HepG2 (cell line): ENCODE measurements around the gene ATP8B4. TPM values are rescaled to one million over a fixed set of nuclear protein-coding genes. Genes with fewer than 3 reads are reported as not detected.

ENCODE experiments used
- ATAC-seq: fragments of 200-7000 bp; cut with Tn5 transposase; 3 replicates; pipeline ENCODE4 v1.9.1; 2020; ENCODE audit warnings: mild to moderate bottlenecking, moderate library complexity
- BruUV-seq: library from RNA; stranded (reverse); fragments of 400-500 nt; replicated peaks from 2 replicates; lab custom pipeline; 2021; lab: Mats Ljungman, UMichigan
- CTCF ChIA-PET: fragments of 300-600 bp; formaldehyde crosslinking; extraction: SDS; loops from one replicate; lab custom pipeline; 2021; ENCODE audit warnings: low total read pairs, inconsistent platforms, low intra/inter-chr PET ratio; lab: Yijun Ruan, JAX
- POLR2A ChIA-PET: fragments of 350-600 bp; sonication (Branson Sonifier 250); formaldehyde crosslinking; loops from one replicate; lab custom pipeline; 2020; ENCODE audit warnings: antibody characterized with exemption, inconsistent platforms; lab: Yijun Ruan, JAX
- DNase-seq: peaks from one replicate; pipeline ENCODE4 v3.0.0-alpha.2; 2015; ENCODE audit warnings: low spot score
- FAIRE-seq: peaks from 3 replicates; lab custom pipeline; 2011; peaks lifted over from hg19 to GRCh38; lab: Jason Lieb, UNC
- H2AFZ ChIP-seq: one replicate; pipeline ENCODE4 v1.6.1; 2011; ENCODE audit warnings: low read length, inconsistent platforms
- H3K27ac ChIP-seq: fragments of 300-600 bp; 3 replicates; pipeline ENCODE4 v1.8.0; 2011; ENCODE audit warnings: mixed run types, mild to moderate bottlenecking, mixed read lengths, low read length, inconsistent platforms; ENCODE audit not compliant: insufficient read depth; ENCODE audit errors: extremely low read length
- H3K27me3 ChIP-seq, 2 experiments: fragments of 200-600 bp in 1 of 2; 2 replicates in 1 of 2; 3 replicates in 1 of 2; pipeline versions ENCODE4 v1.6.0 to v1.8.0; 2011; ENCODE audit warnings: low read length in 2 of 2, mild to moderate bottlenecking in 2 of 2, moderate library complexity in 2 of 2, inconsistent platforms in 1 of 2; ENCODE audit not compliant: insufficient read depth in 2 of 2, control insufficient read depth in 1 of 2
- H3K36me3 ChIP-seq, 2 experiments: fragments of 200-600 bp in 1 of 2; replicated peaks in 1 of 2; 2 replicates in 1 of 2; 3 replicates in 1 of 2; pipeline versions ENCODE4 v1.5.1 to v1.8.0; 2011; ENCODE audit warnings: low read length in 2 of 2, inconsistent platforms in 1 of 2; ENCODE audit not compliant: insufficient read depth in 2 of 2, control insufficient read depth in 1 of 2
- H3K4me1 ChIP-seq: 2 replicates; pipeline ENCODE4 v1.5.1; 2012; ENCODE audit warnings: low read length, inconsistent platforms; ENCODE audit not compliant: insufficient read depth
- H3K4me2 ChIP-seq: 2 replicates; pipeline ENCODE4 v1.6.0; 2011; ENCODE audit warnings: low read depth, low read length, inconsistent platforms
- H3K4me3 ChIP-seq, 3 experiments: fragments of 200-600 bp in 1 of 3; sonication (generic), shearing (Covaris generic) in 1 of 3; replicated peaks in 1 of 3; 2 replicates each; pipeline ENCODE4 v1.5.1; 2011 to 2016; ENCODE audit warnings: low read length in 3 of 3, inconsistent platforms in 2 of 3, low read depth in 2 of 3, mild to moderate bottlenecking in 2 of 3, control low read depth in 1 of 3, mixed read lengths in 1 of 3; ENCODE audit not compliant: insufficient read depth in 1 of 3
- H3K79me2 ChIP-seq: one replicate; pipeline ENCODE4 v1.6.1; 2011; ENCODE audit warnings: low read length, inconsistent platforms; ENCODE audit not compliant: insufficient read depth
- H3K9ac ChIP-seq: 2 replicates; pipeline ENCODE4 v1.6.0; 2011; ENCODE audit warnings: mild to moderate bottlenecking, low read depth, low read length, inconsistent platforms; ENCODE audit not compliant: insufficient read depth
- H3K9me3 ChIP-seq: 2 replicates; pipeline ENCODE4 v1.5.1; 2012; ENCODE audit warnings: mild to moderate bottlenecking, low read length
- H4K20me1 ChIP-seq: 2 replicates; pipeline ENCODE4 v1.6.0; 2011; ENCODE audit warnings: inconsistent platforms, mild to moderate bottlenecking, low read length, moderate library complexity; ENCODE audit not compliant: insufficient read depth
- ATF1 ChIP-seq: IDR thresholded peaks from 2 replicates; pipeline ENCODE4 v1.6.1; 2016; ENCODE audit warnings: mild to moderate bottlenecking, control low read depth
- JUNB ChIP-seq: sonication (generic); formaldehyde crosslinking; IDR thresholded peaks from 2 replicates; pipeline ENCODE4 v1.8.0; 2022; ENCODE audit warnings: missing genetic modification reagents, mild to moderate bottlenecking, borderline replicate concordance
- POLR2AphosphoS2 ChIP-seq: IDR thresholded peaks from 2 replicates; pipeline ENCODE4 v1.6.1; 2011; ENCODE audit warnings: low read depth, low read length, improper control_type of control experiment
- PRPF4 ChIP-seq: fragments of 200-400 bp; formaldehyde crosslinking; IDR thresholded peaks from 2 replicates; pipeline ENCODE4 v1.6.1; 2016; ENCODE audit warnings: low read length, low read depth; ENCODE audit not compliant: poor library complexity, severe bottlenecking
- RFX1 ChIP-seq: fragments of 450-650 bp; IDR thresholded peaks from 2 replicates; pipeline ENCODE4 v1.6.1; 2017
- WGBS: methylation state at CpG from one replicate; pipeline ENCODE4 v1.1.6; 2017; ENCODE audit warnings: low lambda C conversion rate; 5-methylcytosine and 5-hydroxymethylcytosine counted together
- in situ Hi-C: cut with HindIII; loops from 2 replicates; pipeline ENCODE4 v1.10.0; 2017; ENCODE audit warnings: low pct_unique_long_range_greater_than_20kb; ENCODE audit not compliant: extremely low pct_ligation_motif_present
- intact Hi-C: fragments of 100-400 bp; cut with micrococcal nuclease; formaldehyde crosslinking; loops from one replicate; pipeline ENCODE4 v1.10.0; 2022; ENCODE audit not compliant: unreplicated experiment
- polyA plus RNA-seq, 8 experiments: library from polyadenylated mRNA; depleted of rRNA in 3 of 8; stranded (reverse) in 7 of 8; unstranded in 1 of 8; fragments of >200 nt; fragmentation: Illumina TruSeq in 4 of 8; extraction: Trizol in 4 of 8; gene quantifications; 2 replicates each; pipeline versions ENCODE4 v1.2.1 to v1.2.3, GENCODE V29; 2011 to 2016; ENCODE audit warnings: low read depth in 4 of 8, missing spikeins in 1 of 8, mixed read lengths in 1 of 8; ENCODE audit not compliant: insufficient read depth in 1 of 8
- total RNA-seq, 5 experiments: library from RNA; depleted of rRNA; stranded (reverse); fragments of >200 nt; fragmentation: Illumina TruSeq; extraction: Trizol; gene quantifications; 2 replicates each; pipeline ENCODE4 v1.2.3, GENCODE V29; 2016; ENCODE audit warnings: low read depth in 1 of 5
- TF ChIP-seq, protein P1 (sequence below): sonication (generic); formaldehyde crosslinking; IDR thresholded peaks from 2 replicates; pipeline ENCODE4 v1.4.0; 2020; ENCODE audit warnings: mild to moderate bottlenecking, missing genetic modification reagents
- TF ChIP-seq, protein P2 (sequence below): sonication (generic); formaldehyde crosslinking; IDR thresholded peaks from 2 replicates; pipeline ENCODE4 v1.5.0; 2020; ENCODE audit warnings: missing genetic modification reagents
- TF ChIP-seq, protein P3 (sequence below): IDR thresholded peaks from 2 replicates; pipeline ENCODE4 v1.6.1; 2016; ENCODE audit warnings: low read depth, borderline replicate concordance

Gene ATP8B4
- total and polyA plus RNA-seq, 2 of the 13 experiments (the other 11 are each of a cell fraction or from before 2014, with no cell fraction given), result 0.24 to 0.69 TPM

DNA sequence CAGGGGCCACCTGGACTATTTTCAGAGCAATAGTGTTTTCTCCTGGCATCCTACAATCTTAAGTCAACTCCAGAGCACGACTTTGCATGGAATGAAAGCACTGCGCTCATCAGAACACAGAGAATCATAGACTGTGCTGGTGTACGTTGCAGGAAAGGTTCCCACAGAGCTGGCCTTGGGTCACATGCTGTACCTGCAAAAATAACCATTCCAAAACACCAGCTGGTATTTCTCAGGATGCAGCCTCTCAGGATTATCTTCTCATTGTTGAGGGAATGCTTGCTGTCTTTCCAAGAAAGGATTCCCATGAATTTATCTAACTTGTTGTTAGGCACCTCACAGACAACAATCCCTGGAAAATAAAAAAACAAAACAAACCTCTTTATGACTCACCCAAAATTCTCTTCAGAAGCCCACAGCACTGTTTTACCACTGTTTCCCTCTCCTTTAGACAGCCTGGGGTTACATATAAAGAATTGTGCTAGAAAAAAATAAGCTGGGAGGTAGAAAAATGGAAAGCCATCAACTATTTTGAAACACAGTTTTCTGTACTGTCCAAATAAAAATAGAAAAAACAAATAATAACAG, 131.7 kb downstream of the ATP8B4 start:
- Histone ChIP-seq H3K27me3 (no peaks in the 10 kb centered on the region), H2AFZ (no peak overlapping the region), H3K4me1 (no peaks in the 10 kb centered on the region), H3K4me2 (no peak overlapping the region), H3K4me3 (no peak overlapping the region), H3K27ac (no peak overlapping the region), H3K36me3 (no peaks in the 10 kb centered on the region), H3K9me3 (no peaks in the 10 kb centered on the region), H4K20me1 (no peaks in the 10 kb centered on the region), H3K79me2 (no peaks in the 10 kb centered on the region)
- CTCF ChIA-PET, result no interaction called here
- intact Hi-C loops, result no loop called here
- in situ Hi-C loops, result no loop called here
- WGBS, result 37% methylated on average over 3 of the region's 3 CpGs
- FAIRE-seq (no peak), ATAC-seq (no peak)
- POLR2A ChIA-PET, result no interaction called here
- BruUV-seq, result no TSS peak
- no peak for TF ChIP-seq PRPF4
- TF ChIP-seq, all 625 proteins: peak for 0
- H3K9ac ChIP-seq, result no peak overlapping the region
- DNase-seq, result no peak

DNA sequence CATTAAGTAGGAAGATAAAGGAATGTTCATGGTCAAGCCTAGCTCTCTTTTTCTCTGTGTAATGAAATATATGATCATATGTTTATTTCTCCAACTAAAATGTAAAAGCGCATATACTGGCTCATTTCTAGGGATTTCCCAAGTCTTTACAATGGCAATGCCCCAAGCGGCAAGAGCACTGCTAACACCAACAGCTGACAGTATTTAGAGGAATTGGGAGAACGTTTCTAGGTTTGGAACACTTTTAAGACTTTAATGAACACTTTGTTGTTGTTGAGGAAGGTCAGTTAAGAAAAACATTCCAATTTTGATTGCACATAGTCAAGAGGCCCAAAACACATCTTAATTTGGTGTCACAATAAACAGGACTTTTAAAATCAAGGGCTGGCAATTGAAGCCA, 132.7 kb downstream of the ATP8B4 start:
- Histone ChIP-seq H4K20me1 (no peaks in the 10 kb centered on the region), H3K4me1 (no peaks in the 10 kb centered on the region), H3K9ac (no peak overlapping the region), H3K27me3 (no peaks in the 10 kb centered on the region), H2AFZ (no peak overlapping the region), H3K9me3 (no peaks in the 10 kb centered on the region), H3K4me3 (no peak overlapping the region), H3K27ac (no peak overlapping the region), H3K79me2 (no peaks in the 10 kb centered on the region), H3K4me2 (no peak overlapping the region), H3K36me3 (no peaks in the 10 kb centered on the region)
- WGBS, result 43% methylated on average over 3 of the region's 3 CpGs
- intact Hi-C loops, result no loop called here
- TF ChIP-seq, protein P1, sequence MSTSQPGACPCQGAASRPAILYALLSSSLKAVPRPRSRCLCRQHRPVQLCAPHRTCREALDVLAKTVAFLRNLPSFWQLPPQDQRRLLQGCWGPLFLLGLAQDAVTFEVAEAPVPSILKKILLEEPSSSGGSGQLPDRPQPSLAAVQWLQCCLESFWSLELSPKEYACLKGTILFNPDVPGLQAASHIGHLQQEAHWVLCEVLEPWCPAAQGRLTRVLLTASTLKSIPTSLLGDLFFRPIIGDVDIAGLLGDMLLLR (CRISPR knock-in tag), result no peak
- TF ChIP-seq RFX1 (no peak), ATF1 (no peak), POLR2AphosphoS2 (no peak), JUNB (CRISPR knock-in tag) (no peak)
- TF ChIP-seq, protein P2, sequence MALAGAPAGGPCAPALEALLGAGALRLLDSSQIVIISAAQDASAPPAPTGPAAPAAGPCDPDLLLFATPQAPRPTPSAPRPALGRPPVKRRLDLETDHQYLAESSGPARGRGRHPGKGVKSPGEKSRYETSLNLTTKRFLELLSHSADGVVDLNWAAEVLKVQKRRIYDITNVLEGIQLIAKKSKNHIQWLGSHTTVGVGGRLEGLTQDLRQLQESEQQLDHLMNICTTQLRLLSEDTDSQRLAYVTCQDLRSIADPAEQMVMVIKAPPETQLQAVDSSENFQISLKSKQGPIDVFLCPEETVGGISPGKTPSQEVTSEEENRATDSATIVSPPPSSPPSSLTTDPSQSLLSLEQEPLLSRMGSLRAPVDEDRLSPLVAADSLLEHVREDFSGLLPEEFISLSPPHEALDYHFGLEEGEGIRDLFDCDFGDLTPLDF (CRISPR knock-in tag), result no peak
- TF ChIP-seq, protein P3, sequence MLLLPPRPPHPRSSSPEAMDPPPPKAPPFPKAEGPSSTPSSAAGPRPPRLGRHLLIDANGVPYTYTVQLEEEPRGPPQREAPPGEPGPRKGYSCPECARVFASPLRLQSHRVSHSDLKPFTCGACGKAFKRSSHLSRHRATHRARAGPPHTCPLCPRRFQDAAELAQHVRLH, result no peak
- ChIA-PET CTCF (no interaction called here), POLR2A (no interaction called here)
- DNase-seq, result no peak
- FAIRE-seq, result no peak
- no peak for ATAC-seq
- in situ Hi-C loops, result no loop called here
- no TSS peak for BruUV-seq
